ENCODE measurements around the gene TMEM150B. TPM values are rescaled to one million over a fixed set of nuclear protein-coding genes. Genes with fewer than 3 reads are reported as not detected.

Gene TMEM150B
- total RNA-seq, 1 experiment from 2014 or later, result not detected

- POLR2A ChIA-PET (ENCODE audit: unreplicated experiment), result no interaction called here
- no peak overlapping the region for H3K27ac ChIP-seq
- TF ChIP-seq EZH2 (IDR thresholded peaks at IDR 0.05; ENCODE audit: low read depth) (no peak), CTCF (conservative IDR thresholded peaks at IDR 0.05) (no peak)
These were observed 4.2 kb downstream of the TMEM150B start for GRCh38 chr19:55320844-55321419.

GRCh38 chr19:55319785-55320184 is 5.4 kb downstream of the TMEM150B start:
- POLR2A ChIA-PET (ENCODE audit: unreplicated experiment), result no interaction called here
- 0 out of 2 replicates have a peak, but pooled peaks cover 3% of the 10 kb centered on the region for H3K4me1 ChIP-seq (replicated peaks; ENCODE audit: insufficient read depth)
- no peaks in the 10 kb centered on the region for H3K9me3 ChIP-seq (ENCODE audit: insufficient read depth, low read depth)
- no peak overlapping the region for H3K27ac ChIP-seq
- no peak for DNase-seq
- no peak overlapping the region for H3K4me2 ChIP-seq
- CTCF ChIA-PET, result no interaction called here
- H3F3A ChIP-seq (ENCODE audit: insufficient read depth, low read depth), result no peaks in the 10 kb centered on the region
- H2AFZ ChIP-seq, result no peak overlapping the region
- no peaks in the 10 kb centered on the region for H4K20me1 ChIP-seq (ENCODE audit: insufficient read depth)
- no peaks in the 10 kb centered on the region for H3K79me2 ChIP-seq (ENCODE audit: low read depth)
- BruUV-seq (replicated peaks), result no TSS peak
- H3K4me3 ChIP-seq, result no peak overlapping the region
- no peaks in the 10 kb centered on the region for H3K27me3 ChIP-seq (ENCODE audit: insufficient read depth, low read depth)
- TF ChIP-seq EZH2 (IDR thresholded peaks at IDR 0.05; ENCODE audit: low read depth) (no peak), CTCF (conservative IDR thresholded peaks at IDR 0.05) (no peak)
- no peaks in the 10 kb centered on the region for H3K9me2 ChIP-seq (ENCODE audit: insufficient read depth)
- no peaks in the 10 kb centered on the region for H3K36me3 ChIP-seq (ENCODE audit: low read depth)
- intact Hi-C loops (cut with micrococcal nuclease; ENCODE audit: unreplicated experiment), result no loop called here

More at GRCh38 chr19:55320844-55321419, 4.2 kb downstream of the TMEM150B start:
- no peak for DNase-seq
- Histone ChIP-seq H3K4me2 (no peak overlapping the region), H3F3A (ENCODE audit: insufficient read depth, low read depth) (peaks cover 6% of the 10 kb centered on the region; the same call in 1 of the 2 replicates), H3K9me3 (ENCODE audit: insufficient read depth, low read depth) (no peaks in the 10 kb centered on the region), H4K20me1 (ENCODE audit: insufficient read depth) (no peaks in the 10 kb centered on the region), H3K27me3 (ENCODE audit: insufficient read depth, low read depth) (no peaks in the 10 kb centered on the region), H3K4me3 (no peak overlapping the region), H3K9me2 (ENCODE audit: insufficient read depth) (no peaks in the 10 kb centered on the region), H3K36me3 (ENCODE audit: low read depth) (no peaks in the 10 kb centered on the region), H2AFZ (no peak overlapping the region), H3K4me1 (replicated peaks; ENCODE audit: insufficient read depth) (0 out of 2 replicates have a peak, but pooled peaks cover 3% of the 10 kb centered on the region), H3K79me2 (ENCODE audit: low read depth) (no peaks in the 10 kb centered on the region)
- CTCF ChIA-PET, result no interaction called here
- no TSS peak for BruUV-seq (replicated peaks)
- intact Hi-C loops (cut with micrococcal nuclease; ENCODE audit: unreplicated experiment), result no loop called here

GRCh38 chr19:55316646-55317045 is 8.5 kb downstream of the TMEM150B start:
- TF ChIP-seq CTCF (conservative IDR thresholded peaks at IDR 0.05) (no peak), EZH2 (IDR thresholded peaks at IDR 0.05; ENCODE audit: low read depth) (no peak)
- H3K4me3 ChIP-seq, result no peak overlapping the region
- no peak for DNase-seq
- no peak overlapping the region for H3K4me2 ChIP-seq
- no peaks in the 10 kb centered on the region for H3K36me3 ChIP-seq (ENCODE audit: low read depth)
- intact Hi-C loops (cut with micrococcal nuclease; ENCODE audit: unreplicated experiment), result no loop called here
- no peak overlapping the region for H2AFZ ChIP-seq
- no peaks in the 10 kb centered on the region for H3K79me2 ChIP-seq (ENCODE audit: low read depth)
- no TSS peak for BruUV-seq (replicated peaks)
- H3F3A ChIP-seq (ENCODE audit: insufficient read depth, low read depth), result no peaks in the 10 kb centered on the region; the same call in 1 of the 2 replicates
- H3K27me3 ChIP-seq (ENCODE audit: insufficient read depth, low read depth), result no peaks in the 10 kb centered on the region
- ChIA-PET CTCF (no interaction called here), POLR2A (ENCODE audit: unreplicated experiment) (interaction anchor here (0.6 kb wide), 2 partner anchors 34 to 674 kb away, joined by 3 to 4 read pairs; no protein-coding TSS in a partner anchor)
- no peak overlapping the region for H3K27ac ChIP-seq
- H3K9me3 ChIP-seq (ENCODE audit: insufficient read depth, low read depth), result no peaks in the 10 kb centered on the region
- H4K20me1 ChIP-seq (ENCODE audit: insufficient read depth), result no peaks in the 10 kb centered on the region
- no peaks in the 10 kb centered on the region for H3K4me1 ChIP-seq (replicated peaks; ENCODE audit: insufficient read depth)
- no peaks in the 10 kb centered on the region for H3K9me2 ChIP-seq (ENCODE audit: insufficient read depth)

Measured in PC-9 (cell line).